Measurements from ENCODE around the gene FAM234A.
"Not testable (repeated sequence)": the region's sequence is repeated elsewhere in the genome, so short reads cannot be mapped to it uniquely, and the experiment has no call there.

FAM234A gene

GRCh38 chr16:234468-235305 is at the start of gene FAM234A:
Gene FAM234A (plus strand): TSS chr16:234821. CDS start chr16:254414, 19,593 bp downstream.
- peak; percentile 59 for DNase-seq

GRCh38 chr16:185213-185612 is 49.4 kb upstream of the FAM234A start:
- DNase-seq, result no peak

- DNase-seq, result no peak
Measured at GRCh38 chr16:185691-186090, 48.9 kb upstream of the FAM234A start.

- no peak for DNase-seq
Measured at GRCh38 chr16:187330-187729, 47.3 kb upstream of the FAM234A start.

GRCh38 chr16:188674-189073 is 45.9 kb upstream of the FAM234A start:
- DNase-seq, result no peak

- DNase-seq, result no peak
Measured at GRCh38 chr16:189604-190186, 44.9 kb upstream of the FAM234A start.

- no peak for DNase-seq
Measured at GRCh38 chr16:191831-192230, 42.8 kb upstream of the FAM234A start.

- DNase-seq, result no peak
Measured at GRCh38 chr16:192686-193085, 41.9 kb upstream of the FAM234A start.

- no peak for DNase-seq
Measured at GRCh38 chr16:193441-193840, 41.2 kb upstream of the FAM234A start.

GRCh38 chr16:194516-194915 is 40.1 kb upstream of the FAM234A start:
- no peak for DNase-seq

- DNase-seq, result no peak
Measured at GRCh38 chr16:200388-200787, 34.2 kb upstream of the FAM234A start.

- DNase-seq, result no peak
Measured at GRCh38 chr16:203246-203645, 31.4 kb upstream of the FAM234A start.

- DNase-seq, result not testable (repeated sequence)
Measured at GRCh38 chr16:204046-204445, 30.6 kb upstream of the FAM234A start.

- not testable (repeated sequence) for DNase-seq
Measured at GRCh38 chr16:209359-209758, 25.3 kb upstream of the FAM234A start.

- DNase-seq, result not testable (repeated sequence)
Measured at GRCh38 chr16:211631-212180, 22.9 kb upstream of the FAM234A start.

GRCh38 chr16:212999-213398 is 21.6 kb upstream of the FAM234A start:
- no peak for DNase-seq

- DNase-seq, result no peak
Measured at GRCh38 chr16:220021-220420, 14.6 kb upstream of the FAM234A start.

- DNase-seq, result no peak
Measured at GRCh38 chr16:228151-228851, 6.3 kb upstream of the FAM234A start.

- DNase-seq, result peak; percentile 66
Measured at GRCh38 chr16:228852-229730, 5.5 kb upstream of the FAM234A start, which contains the start of gene LUC7L. Gene LUC7L (minus strand): TSS chr16:229449. CDS start chr16:229339, 110 bp downstream.

GRCh38 chr16:229731-230281 is 4.8 kb upstream of the FAM234A start:
- DNase-seq, result no peak

- not testable (repeated sequence) for DNase-seq
Measured at GRCh38 chr16:230351-230750, 4.3 kb upstream of the FAM234A start.

GRCh38 chr16:230949-231348 is 3.7 kb upstream of the FAM234A start:
- no peak for DNase-seq
